HG03442 (cell line): ENCODE measurements around the gene RXFP2.

Source experiments
- ATAC-seq: cut with Tn5 transposase; IDR thresholded peaks from one replicate; pipeline ENCODE4 v1.9.1; 2021; ENCODE audit warnings: mild to moderate bottlenecking, moderate library complexity; ENCODE audit not compliant: unreplicated experiment

RXFP2 gene, protein sequence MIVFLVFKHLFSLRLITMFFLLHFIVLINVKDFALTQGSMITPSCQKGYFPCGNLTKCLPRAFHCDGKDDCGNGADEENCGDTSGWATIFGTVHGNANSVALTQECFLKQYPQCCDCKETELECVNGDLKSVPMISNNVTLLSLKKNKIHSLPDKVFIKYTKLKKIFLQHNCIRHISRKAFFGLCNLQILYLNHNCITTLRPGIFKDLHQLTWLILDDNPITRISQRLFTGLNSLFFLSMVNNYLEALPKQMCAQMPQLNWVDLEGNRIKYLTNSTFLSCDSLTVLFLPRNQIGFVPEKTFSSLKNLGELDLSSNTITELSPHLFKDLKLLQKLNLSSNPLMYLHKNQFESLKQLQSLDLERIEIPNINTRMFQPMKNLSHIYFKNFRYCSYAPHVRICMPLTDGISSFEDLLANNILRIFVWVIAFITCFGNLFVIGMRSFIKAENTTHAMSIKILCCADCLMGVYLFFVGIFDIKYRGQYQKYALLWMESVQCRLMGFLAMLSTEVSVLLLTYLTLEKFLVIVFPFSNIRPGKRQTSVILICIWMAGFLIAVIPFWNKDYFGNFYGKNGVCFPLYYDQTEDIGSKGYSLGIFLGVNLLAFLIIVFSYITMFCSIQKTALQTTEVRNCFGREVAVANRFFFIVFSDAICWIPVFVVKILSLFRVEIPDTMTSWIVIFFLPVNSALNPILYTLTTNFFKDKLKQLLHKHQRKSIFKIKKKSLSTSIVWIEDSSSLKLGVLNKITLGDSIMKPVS

DNA sequence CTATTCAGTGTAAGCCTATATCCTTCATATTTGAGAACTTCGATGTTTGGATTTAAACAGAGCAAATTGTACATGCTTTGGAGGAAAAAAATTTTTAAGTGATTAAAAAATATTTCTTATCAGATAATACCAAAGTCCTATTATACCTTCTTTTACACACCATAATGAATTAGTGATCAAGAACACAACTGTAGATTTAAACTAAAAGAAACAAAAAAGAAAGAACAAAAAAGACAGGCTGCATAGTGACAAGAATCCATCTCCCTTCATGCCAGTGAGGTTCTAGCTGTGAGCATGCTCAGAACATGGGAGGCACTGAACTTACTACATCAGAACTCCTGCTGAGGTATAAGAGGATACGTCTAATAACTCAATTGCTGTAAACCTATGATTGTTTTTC is at the start of gene RXFP2:
Gene RXFP2 (plus strand): TSS at position 301 of the 400 bp plus-strand sequence. CDS start 87 bp downstream, at position 388.
- ATAC-seq = no peak

DNA sequence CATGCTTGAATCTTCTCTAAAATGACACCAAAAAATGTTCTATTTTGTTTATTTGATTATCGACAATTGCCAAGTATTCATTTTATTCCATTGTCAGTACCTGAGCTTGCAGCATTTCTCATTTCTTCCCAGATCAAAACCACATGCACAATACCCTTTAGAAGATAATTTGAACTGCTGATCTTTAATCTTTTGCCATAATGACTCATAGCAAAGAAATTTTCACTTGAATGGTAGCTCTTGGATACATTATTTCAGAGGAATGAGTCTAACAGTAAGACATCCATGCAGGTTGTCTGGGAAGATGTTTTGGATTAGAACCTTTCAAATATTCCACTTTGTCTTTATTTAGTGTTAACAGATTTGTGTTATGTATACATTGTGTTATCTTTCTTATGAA is 42.0 kb upstream of the RXFP2 start:
- ATAC-seq = no peak

DNA sequence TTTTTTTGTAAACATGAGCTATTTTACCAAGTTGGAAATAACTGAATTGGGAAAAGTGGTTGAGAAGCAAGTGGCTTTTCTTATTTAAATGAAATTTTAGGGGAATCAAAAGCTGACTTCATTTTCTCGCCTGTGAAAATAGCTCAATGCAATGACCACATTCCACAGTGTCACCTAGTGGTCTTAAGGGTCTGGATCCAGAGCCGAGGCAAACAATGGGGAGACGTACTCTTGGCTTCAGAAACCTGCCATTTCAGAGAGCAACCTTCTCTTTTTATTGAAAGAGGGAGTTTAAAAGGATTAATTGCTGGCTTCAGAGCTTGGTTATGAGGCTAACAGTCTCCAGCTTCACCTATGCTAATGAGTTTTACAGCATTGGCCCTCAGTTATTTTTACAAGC is 39.7 kb upstream of the RXFP2 start:
- ATAC-seq = no peak

DNA sequence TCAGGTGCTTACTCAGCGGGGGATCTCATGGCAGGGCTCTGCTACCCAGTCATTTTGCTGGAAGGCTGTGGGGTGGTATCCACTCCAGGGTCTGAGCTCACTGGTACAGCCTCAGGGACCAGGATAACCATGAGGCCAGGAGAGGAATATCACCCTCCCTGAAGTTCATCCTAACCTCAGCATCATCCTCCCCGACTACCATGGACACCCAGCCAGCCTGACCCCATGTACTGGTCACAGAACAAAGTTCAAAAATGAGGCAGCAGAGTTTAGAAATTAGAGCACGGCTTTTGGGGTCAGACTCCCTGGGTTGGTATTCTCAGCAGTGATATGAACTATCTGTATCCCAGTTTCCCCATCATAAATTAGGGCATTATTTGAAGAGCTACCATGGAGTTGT is 35.5 kb upstream of the RXFP2 start:
- no peak for ATAC-seq

DNA sequence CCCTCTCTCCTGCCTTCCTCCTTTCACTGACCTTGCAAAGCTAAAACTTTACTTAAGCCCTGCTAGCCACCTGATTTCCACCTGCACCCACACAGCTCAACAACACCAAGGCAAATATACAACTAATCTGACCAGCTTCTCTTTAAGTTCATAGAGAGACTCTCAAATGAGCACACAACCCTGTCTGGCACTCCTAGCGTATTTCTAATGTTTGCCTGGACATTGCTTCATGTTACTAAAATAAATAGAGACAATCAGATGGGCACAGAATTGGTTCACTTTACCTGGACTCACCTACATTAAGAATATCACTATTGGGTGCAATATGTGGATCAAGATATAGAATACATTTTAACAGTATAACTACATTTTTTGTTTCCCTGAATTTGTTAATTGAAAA is 33.2 kb upstream of the RXFP2 start:
- no peak for ATAC-seq

DNA sequence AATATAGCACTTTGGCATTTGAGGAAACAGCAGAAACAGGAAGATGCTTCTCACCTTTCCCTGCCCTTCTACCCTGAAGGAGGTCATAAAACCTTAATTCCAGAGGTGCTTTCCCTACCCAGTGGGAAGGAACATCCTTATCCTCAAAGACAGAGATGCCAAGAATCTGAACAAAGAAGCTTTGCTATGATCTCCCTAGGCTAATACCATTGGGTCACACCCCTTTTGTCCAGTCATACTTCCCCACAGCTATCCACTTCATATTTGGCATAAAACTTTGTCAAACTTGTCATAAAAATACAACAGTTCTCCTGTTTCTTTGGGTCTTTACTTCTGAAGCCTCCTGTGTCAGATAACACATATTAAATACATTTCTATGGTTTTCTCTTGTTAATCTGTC is 21.7 kb upstream of the RXFP2 start:
- no peak for ATAC-seq

DNA sequence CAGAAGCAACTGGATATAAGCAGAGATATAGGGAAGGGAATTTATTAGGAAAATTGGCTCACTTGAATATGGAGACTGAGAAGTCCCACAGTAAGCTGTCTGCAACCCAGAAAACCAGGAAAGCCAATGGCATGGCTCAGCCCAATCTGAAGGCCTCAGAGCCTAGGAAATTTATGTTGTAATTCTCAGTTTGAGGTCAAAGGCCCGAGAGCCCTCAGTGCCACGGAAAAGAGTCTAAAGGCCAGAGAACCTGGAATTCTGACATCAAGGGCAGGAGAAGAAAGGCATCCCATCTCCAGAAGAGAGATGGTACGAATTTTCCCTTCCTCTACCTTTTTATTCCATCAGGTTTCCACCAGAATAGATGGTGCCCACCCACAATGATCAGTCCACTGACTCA is 20.1 kb upstream of the RXFP2 start:
- no peak for ATAC-seq

DNA sequence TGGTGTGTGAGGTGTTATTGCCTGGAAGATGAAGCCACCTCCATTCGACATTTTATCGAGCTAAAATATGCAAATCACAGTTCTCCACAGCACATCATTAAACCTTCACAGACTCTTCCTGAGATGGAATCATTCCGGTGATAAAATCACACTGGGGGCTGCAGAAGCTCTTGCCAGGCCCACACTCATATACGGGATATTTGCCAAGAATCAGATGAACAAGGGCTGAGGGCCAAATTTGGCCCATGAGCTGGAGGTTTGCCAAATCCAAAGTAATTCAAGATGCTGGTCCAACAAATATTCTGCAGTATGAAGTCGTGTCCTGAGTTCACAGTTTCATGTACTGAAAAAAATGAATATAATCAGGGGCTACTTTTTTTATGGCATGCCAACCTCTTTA is 16.7 kb upstream of the RXFP2 start:
- no peak for ATAC-seq

DNA sequence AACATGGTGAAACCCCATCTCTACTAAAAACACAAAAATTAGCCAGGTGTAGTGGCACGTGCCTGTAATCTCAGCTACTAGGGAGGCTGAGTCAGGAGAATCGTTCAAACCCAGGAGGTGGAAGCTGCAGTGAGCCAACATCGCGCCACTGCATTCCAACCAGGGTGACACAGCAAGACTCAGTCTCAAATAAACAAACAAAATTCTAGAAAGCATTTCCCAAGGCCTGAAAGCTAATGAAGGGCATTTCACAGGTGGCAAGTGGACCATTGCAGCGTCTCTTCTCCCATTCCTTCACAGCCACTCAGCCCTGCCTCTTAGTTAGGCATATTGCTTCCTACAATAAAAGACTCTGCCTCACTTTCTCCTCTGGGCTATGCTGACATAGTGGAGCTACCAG is 13.5 kb upstream of the RXFP2 start:
- ATAC-seq = no peak

DNA sequence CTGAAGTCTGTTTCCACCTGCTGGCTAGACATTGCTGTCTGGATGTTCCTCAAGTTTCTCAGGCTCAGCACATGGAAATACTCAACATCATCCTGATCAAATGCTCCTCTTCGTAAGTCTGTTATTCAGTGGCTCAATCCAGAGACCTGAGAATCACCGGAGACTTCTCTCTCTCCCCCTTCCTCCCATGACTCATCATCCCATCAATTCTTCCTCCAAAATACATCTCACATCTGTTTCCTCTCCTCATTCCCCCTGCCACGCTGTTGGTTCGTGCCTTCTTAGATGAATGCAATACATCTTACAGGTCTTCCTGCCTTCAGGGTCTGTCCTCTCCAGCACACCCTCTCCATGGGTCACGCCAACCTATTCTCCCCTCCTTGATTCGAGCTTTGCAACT is 7.4 kb upstream of the RXFP2 start:
- no peak for ATAC-seq

DNA sequence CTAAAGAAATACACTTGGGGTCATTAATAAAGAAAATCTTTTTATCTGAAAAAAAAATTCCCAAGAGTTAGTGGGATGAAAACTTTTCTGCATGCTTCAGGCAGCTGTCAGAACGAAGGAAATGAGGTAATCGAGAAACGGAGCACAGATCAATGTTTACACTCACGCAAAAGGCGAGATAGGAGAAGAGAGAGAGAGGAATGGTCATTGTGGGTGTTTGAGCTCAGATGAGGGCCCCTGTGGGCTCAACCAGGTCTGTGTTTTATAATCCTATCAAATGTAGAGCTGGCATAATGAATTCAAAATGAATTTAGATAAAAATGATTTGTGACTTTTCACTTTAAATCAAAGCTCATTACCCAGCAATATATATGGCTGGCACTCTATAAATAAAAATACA is 6.3 kb upstream of the RXFP2 start:
- ATAC-seq = no peak

DNA sequence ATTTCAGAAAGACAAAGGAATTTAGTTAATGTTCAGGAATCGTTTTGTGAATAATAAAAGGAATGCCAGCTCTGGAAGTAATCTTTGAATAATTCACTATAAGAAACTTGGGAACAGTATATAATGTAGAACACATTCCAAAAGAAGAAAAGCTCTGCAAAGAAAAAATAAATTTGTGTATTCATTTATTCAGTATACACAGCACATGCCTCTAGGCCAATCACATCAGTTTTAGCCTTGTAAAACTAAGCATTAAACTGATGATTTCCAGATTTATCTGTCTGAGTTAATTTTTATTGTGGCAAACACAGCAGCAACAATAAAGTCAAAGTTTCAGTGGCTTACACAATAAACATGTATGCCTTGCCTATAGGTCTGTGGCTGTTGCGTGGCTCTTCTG is 5.7 kb upstream of the RXFP2 start:
- ATAC-seq = no peak

DNA sequence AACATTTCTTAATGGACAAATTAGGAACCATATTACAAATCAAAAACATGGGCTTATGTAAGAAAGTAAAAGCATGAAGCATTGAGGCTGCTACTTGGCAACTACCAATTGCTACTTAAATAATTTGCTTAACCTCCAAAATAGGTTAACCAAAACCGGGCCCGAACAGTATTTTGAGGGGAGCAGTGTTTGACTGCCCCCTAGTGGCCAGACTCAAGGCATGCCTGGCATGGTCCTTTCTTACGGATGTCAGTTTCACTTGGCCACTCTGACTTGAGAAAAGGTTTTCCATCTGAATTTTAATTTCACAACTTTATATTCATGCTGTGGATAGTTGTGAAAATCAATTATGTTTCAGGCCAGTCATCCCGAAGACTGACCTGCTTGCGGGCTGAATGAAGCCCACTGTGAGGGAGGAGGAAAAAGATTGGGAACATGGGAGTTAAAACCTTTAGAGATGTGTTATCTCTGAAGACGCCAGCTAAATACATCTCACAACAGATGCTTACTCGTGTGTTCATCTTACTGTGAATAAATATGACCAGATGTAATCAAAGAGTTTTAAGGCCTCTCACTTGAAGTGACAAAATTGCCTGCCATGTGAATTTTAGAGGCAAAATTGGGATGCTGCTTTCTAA is 2.9 kb downstream of the RXFP2 start:
- peak; percentile 97 for ATAC-seq

DNA sequence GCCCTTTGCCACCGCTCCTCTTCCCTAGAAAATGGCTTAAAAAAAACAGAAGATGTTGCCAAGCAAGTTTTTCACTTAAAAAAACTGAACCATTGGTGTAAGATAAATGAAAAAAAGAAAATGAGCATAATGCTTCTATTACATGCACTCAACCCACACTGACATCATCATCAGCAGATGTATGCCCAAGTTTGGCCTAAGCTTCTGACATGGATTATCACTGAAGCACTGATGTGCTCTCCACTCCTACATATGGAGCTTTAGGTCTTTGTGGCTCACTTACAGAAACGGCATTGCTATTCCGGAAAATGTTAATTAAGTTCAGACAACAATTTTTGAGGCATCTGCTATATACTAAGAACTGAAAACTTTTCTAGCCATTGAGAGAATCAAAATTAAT is 8.0 kb downstream of the RXFP2 start:
- no peak for ATAC-seq

DNA sequence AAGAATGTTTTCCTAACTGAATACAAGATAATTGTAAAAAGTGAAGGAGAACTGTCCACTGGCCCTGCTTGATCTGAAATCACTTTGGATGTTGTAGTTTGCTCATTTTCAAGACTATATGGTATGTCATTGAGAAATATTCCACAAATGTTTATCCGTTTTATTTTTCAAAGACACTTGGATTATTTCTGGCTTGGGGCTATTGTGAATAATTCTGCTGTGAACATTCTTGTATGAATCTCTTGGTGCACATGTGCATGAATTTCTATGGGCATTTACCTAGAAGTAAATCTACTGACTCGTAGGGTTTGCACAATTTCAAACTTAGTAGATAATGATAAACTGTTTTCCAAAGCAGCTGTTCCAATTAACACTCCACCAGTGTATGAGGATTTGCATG is 8.6 kb downstream of the RXFP2 start:
- no peak for ATAC-seq

DNA sequence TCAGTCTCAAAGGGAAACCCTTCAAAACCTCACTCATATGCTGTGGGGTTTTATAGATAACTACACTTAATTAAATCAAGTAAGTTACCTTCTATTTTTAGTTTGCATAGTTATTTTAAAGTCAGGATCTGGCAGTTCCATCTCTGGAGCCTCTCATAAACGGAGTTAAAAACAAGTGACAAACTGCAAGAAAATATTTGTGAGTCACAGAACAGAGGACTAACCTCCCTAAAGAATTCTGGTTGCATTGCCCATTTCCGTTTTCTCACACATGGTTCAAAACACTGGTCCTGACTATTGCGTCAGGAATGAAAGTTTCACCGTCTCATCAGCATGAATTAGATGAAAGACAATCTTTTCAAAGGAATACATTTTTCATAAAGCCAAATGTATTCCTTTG is 10.6 kb downstream of the RXFP2 start:
- ATAC-seq = no peak

DNA sequence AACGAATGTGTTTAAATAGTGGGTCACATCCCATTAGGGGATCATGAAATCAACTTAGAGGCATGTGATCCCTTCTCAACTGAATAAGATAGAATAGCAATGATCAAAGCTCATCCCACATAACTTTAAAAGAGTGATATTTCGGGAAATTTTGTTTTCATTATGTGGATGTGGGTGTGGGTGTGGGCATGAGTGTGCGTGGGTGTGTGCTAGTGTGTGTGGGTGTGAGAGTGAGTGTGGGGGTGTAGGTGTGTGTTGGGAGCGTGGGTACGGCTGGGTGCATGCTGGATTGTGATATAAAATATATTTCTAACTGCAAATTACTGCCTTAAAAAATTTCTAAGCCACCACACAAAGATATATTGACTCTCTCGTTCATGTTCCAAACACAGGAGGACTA is 15.9 kb downstream of the RXFP2 start:
- ATAC-seq = no peak

DNA sequence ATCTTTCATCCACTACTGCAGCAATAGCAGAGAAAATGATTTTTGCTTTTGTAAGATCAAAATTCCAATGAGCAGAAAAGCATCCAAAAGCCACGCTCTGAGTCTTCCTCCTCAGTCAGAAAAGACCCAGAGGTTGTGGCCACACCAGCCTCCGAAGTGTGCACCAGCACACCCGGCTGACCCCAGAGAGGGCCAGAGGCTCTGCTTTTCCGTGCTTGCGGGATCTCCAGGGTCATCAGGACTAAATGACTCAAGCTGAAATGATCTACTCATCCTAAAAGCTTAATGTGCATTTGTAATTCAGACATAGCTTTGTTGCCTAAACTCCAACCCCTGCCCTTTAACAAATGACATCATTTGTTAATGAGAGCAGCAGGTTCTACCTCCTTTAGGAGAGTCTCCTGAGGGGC is 16.5 kb downstream of the RXFP2 start:
- no peak for ATAC-seq

DNA sequence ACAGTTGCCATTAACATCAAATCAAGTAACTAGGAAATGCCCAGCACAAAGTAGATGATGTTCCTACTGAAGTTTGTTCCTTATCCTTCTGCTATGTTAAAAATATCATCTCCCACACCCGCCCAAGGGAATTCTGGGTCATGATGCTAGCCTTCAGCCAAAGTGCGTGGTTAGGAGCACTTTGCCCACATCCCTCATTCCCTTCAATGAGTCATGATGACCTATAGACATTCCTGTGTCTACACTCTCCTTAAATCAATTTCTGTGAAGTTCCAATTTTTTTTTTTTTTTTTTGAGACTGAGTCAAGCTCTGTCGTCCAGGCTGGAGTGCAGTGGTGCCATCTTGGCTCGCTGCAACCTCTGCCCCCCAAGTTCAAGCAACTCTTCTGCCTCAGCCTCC is 17.0 kb downstream of the RXFP2 start:
- ATAC-seq = no peak

DNA sequence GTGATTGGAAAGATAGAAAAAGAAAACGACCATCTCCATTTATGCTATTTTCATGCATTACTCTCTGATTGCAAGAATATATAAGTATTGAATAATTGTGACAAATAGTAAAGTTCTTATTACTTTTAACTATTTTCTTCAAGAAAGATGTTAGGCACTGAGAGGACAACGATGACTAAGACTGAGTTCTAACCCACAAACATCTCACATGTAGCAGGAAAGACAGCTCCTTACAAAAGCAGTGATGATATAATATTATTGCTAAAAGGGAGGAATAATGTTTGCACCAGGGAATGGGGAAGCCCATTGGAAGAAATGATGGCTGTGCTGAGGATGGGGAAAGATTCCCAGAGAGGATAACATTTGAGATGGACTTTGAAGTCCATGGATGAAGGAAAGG is 22.6 kb downstream of the RXFP2 start:
- ATAC-seq = no peak

DNA sequence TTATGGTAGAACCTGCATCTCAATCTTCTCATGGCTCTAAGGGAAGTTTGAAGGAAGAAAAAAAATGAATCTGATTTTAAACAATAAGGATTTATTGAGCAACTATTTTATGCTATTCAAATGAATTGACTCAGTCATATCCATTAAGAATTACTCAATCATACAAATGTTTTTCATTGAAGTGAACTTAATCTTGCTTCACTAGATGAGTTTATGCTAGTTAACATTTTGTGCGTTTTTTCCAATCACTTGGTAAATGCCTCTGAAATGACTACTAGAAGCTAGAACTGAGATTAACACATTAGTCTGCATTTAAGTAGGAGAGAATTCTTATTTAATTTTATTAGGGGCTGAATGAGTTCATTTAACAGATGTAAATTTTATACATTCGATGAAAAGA is 25.2 kb downstream of the RXFP2 start:
- ATAC-seq = no peak
